ENCODE data around the gene OR11A1.

OR11A1 gene

DNA sequence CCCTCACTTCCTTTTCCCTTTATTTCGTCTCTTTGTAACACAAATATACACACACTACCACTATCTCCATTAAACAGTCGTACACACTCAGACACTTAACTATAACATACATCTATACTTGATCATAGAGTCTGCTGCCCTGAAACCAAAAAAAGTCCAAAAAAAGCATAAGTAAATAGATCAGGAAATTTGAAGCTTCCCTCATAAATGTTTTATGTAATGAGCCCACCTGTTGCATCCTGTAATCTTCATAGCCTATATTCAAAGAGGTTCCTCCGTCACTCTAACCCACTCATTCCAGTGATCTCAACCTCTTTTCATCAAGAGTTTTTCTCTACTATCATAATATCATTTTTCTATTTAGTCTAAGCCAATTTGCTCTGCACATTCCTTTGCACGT, 68.3 kb downstream of the OR11A1 start:
- DNase-seq (ENCODE audit: low read depth, low spot score): no peak

DNA sequence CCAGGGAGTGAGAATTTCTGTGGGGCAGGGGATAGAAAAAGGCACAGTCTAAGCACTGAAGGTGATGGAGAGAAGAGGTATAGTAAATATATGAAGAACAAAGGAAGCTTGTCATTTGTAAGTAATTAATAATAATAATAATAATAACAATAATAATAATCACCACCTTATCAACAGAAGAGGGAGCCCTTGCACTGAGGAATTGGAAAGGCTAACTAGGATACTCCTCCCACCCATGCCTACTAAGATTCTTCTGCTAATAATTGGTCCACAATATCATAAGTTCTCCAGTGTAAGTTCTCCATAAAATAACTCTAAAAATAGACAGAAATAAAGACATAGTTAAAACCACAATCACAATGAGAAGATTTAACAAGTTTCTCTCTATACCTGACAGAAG, 80.9 kb downstream of the OR11A1 start:
- no peak for DNase-seq (ENCODE audit: low read depth, low spot score)

All from activated CD4-positive, CD25-positive, alpha-beta regulatory T cell treated with anti-CD3 and anti-CD28 coated beads, Interleukin-2, amount 50 U/mL, for 16 hours (primary cell).